HG03045 (cell line): ENCODE measurements around the gene DXO.
"Not testable (repeated sequence)": the region's sequence is repeated elsewhere in the genome, so short reads cannot be mapped to it uniquely, and the experiment has no call there.

Source experiments
- ATAC-seq: cut with Tn5 transposase; IDR thresholded peaks from one replicate; pipeline ENCODE4 v1.9.1; 2021; ENCODE audit warnings: mild to moderate bottlenecking, moderate library complexity; ENCODE audit not compliant: unreplicated experiment

The DXO gene

DNA sequence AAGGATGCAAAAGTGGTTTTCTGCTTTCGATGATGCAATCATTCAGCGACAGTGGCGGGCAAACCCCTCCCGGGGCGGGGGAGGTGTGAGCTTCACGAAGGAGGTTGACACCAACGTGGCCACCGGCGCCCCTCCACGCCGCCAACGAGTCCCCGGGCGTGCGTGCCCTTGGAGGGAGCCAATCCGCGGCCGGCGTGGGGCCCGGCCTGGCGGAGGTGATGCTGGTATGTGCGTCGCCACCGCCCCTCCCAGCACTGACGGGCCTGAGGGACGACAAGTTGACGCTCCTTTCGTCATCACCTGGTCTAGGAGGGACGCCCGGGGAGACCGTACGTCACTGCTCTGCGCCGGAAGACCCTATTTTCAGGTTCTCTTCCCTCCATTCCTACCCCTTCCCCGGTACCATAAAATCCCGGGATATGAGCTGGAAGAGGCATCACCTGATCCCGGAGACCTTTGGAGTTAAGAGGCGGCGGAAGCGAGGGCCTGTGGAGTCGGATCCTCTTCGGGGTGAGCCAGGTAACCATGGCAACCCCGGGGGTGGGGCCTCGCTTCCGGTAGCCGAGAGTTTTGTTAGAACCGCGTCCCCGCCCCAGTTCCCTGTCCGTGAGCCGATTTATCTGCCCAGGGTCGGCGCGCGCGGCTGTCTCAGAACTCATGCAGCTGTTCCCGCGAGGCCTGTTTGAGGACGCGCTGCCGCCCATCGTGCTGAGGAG lies at the start of gene DXO:
DXO (minus strand) TSS at position 146 of the 716 bp plus-strand sequence. CDS start 463 bp downstream, outside the sequence.
- ATAC-seq = peak; percentile 82

DNA sequence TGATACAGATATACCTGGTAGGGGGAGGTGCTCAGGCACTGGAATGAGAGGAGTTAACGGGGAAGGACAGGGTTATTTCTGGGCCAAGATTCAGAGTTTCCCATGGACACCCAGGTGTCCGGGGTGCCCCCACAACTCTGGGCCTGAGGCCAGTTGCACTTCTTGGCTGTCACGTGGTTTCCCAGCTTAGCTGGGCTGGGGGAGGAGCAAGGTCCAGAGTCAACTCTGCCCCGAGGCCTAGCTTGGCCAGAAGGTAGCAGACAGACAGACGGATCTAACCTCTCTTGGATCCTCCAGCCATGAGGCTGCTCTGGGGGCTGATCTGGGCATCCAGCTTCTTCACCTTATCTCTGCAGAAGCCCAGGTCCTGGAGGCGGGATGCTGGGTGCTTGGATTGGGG lies 42.6 kb upstream of the DXO start, which contains the start of gene C4B:
C4B (plus strand) TSS at position 249 of the 400 bp plus-strand sequence; CDS start at position 300, 51 bp downstream.
- not testable (repeated sequence) for ATAC-seq

DNA sequence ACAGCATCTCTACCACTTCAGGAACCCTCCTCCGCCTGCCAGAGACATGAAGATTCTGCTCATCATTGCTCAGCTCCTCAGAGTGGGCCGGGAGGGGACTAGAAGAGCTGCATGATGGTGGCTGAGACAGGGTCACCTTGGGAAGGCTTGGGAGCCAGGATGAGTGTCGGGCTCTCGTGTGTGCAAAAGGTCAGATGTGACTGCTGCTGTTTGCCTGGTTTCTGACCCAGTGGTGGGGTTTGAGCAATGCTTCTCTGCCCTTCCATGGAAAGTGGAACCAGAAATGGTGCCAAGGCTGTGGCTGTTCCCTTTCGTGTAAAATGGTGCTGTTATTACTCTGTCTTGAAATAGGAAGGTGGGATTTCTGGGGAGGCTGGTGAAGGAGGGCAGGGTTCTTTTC lies 41.8 kb upstream of the DXO start:
- not testable (repeated sequence) for ATAC-seq

DNA sequence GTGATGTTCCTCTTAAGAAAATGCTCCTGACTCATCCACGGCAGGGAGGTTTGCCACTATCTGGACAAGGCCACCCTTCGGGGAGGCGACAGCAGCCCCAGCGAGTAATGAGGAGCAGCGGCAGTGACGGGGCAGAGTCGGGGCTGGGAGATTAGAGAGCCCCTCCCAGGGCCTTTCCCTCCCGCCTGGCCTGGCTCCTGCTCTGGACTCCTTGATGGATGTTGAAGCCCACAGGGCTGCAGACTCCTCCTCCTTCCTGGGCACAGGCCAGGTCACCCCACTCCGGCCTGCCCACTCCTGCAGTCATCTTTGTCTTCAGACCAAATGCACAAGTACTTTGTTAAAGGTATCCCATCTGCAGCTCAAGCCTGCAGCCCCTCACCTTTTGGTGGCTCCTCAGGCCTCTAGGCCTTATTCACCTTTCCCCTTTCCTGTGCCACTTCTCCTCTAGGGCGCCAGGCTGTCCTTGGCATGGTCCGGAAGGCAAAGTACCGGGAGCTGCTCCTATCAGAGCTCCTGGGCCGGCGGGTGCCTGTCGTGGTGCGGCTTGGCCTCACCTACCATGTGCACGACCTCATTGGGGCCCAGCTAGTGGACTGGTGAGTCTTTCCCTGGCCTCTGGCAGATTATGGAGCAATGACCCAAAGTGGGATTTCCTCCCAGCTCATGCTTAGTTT lies 41.1 kb upstream of the DXO start:
- ATAC-seq = not testable (repeated sequence)

DNA sequence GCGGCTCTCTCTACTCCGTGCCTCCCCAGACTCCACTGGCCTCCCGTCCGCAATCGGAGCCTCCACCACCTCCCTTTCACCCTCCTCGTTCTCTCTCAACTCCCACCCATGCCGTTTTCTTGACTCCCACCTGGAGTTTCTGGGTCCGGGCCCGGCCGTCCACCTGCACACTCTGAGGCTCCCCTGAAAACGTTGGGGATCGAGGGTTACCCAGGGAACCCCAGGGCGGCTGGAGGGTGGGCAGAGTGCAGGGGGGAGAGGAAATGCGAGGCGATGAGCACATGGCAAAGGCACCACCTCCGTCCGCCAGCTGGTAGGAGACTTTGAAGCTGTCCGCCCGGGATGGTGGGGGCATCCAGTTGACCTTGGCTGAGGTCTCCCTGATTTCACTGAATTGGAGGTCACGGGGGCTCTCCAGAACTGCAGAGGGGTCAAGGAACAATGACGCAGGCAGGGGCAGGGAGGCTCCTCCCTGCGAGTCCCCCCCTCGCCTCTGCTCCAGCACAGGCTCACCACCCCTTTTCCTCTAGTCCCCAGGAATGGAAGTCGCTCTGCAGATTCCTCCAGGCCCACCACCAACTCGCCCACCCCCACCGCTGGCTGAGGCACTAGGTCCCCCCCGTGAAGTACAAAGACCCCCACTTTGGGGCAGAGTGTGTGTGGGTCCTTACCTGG lies 39.1 kb upstream of the DXO start:
- ATAC-seq = not testable (repeated sequence)

DNA sequence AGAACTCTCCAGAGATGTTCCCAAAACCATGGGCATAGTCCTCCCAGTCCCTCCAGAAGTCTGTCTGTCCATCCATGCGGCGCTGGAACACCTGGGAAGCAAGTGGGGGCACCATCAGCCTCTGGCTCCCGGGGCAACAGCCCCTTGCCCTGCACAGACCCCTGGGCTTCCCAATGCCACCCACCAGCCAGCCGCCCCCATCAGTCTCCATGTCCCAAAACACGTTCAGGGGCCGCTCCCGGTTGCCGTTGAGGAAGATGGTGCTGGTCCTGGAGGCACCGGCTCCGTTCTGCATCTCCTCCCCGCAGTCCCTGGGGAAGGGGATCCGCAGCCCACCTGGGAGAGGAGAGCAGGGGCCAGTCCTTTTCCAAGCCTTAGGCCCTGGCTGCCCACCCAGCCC lies 37.6 kb upstream of the DXO start:
- ATAC-seq = not testable (repeated sequence)

DNA sequence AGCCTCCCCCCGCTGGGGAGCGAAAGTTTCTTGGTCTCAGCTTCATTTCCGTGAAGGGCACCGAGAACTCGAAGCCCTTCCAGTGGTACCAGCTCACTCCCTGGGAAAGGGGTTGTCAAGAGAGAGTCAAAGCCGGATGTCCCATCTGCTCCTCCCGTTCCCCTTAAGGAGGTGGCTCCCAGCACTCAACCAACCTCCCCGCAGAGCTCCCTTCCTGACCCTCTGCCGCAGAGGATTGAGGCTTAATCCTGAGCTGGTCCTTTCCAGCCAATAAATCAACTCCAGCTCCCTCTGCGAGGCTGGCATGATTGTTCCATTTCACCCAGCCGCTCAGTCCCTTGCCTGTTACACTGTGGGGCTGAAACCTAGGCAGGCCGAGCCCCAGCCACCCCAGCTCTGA lies 36.7 kb upstream of the DXO start:
- not testable (repeated sequence) for ATAC-seq

DNA sequence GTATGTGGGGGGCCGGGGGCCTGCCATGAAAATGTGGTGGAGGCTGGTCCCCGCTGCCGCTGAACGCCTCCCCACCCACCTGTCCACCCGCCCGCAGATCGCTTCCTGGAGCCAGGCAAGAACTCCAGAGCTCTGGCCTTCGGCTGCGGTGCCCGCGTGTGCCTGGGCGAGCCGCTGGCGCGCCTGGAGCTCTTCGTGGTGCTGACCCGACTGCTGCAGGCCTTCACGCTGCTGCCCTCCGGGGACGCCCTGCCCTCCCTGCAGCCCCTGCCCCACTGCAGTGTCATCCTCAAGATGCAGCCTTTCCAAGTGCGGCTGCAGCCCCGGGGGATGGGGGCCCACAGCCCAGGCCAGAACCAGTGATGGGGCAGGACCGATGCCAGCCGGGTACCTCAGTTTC lies 36.1 kb upstream of the DXO start:
- ATAC-seq = not testable (repeated sequence)

DNA sequence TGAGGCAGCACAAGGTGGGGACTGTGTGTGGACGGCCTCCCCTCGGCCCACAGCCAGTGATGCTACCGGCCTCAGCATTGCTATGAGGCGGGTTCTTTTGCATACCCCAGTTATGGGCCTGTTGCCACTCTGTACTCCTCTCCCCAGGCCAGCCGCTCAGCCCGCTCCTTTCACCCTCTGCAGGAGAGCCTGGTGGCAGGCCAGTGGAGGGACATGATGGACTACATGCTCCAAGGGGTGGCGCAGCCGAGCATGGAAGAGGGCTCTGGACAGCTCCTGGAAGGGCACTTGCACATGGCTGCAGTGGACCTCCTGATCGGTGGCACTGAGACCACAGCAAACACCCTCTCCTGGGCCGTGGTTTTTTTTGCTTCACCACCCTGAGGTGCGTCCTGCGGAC lies 35.1 kb upstream of the DXO start:
- not testable (repeated sequence) for ATAC-seq

DNA sequence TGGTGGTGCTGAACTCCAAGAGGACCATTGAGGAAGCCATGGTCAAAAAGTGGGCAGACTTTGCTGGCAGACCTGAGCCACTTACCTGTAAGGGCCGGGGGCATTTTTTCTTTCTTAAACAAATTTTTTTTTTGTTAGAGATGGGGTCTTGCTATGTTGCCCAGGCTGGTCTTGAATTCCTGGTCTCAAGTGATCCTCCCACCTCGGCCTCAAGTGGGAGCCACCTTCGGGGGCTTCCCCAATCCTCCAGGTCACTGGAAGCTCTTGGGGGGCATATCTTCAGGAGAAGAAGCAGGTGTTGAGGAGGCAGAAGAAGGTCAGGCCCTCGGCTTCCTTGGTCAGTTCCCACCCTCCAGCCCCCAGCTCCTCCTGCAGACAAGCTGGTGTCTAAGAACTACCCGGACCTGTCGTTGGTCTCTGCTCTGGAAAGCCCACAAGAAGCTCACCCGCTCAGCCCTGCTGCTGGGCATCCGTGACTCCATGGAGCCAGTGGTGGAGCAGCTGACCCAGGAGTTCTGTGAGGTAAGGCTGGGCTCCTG lies 34.1 kb upstream of the DXO start:
- not testable (repeated sequence) for ATAC-seq

DNA sequence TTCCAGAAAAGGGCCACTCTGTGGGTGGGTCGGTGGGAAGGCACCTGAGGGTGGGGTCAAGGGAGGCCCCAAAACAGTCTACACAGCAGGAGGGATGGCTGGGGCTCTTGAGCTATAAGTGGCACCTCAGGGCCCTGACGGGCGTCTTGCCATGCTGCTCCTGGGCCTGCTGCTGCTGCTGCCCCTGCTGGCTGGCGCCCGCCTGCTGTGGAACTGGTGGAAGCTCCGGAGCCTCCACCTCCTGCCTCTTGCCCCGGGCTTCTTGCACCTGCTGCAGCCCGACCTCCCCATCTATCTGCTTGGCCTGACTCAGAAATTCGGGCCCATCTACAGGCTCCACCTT lies 33.6 kb upstream of the DXO start:
- ATAC-seq = not testable (repeated sequence)

DNA sequence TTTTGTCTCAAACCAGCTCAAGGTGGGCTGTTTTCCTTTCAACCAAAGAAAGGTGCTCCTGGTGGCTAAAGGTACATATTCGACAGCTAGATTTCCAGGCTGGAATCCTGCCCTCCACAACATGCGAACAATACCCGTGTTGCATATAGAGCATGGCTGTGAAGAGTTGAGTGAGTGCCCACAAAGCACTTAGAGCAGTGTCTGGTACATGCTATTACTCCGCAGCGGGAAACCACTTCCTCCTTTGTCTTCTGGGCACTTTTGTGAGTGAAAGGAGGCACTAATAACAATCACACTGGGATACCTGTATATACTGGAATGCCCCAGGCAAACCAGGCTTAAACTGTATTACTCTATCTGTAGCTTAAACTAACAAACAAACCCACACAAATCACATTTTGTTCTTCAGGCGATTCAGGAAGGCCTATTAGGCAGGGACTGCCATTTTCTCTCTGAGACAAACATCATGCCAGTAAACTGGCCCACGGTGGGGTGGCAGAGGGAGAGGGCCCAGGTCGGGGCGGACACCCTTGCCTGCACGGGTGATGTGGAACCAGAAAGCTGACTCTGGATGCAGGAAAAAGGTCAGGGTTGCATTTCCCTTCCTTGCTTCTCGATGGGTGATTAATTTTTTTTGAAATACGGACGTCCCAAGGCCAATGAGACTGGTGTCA lies 33.1 kb upstream of the DXO start:
- ATAC-seq = not testable (repeated sequence)

DNA sequence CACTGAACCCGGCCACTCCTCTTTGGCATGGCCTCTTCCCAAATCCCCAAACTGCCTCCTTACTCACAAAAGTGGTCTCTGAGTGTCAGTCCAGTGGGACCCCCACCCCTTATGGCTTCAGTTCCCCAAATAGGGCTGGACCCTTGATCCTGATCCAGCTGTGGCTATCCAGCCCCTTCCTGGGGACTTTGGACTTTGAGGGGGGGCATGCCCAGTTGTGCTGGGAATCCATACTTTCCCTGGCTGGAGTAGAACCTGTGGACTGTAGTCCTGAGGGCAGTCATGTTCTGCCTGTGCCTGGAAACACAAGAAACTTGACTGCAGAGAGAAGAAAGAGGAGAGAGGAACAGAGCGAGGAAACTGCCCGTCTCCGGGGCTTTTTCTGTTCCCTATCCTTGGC lies 32.5 kb upstream of the DXO start:
- ATAC-seq = not testable (repeated sequence)

DNA sequence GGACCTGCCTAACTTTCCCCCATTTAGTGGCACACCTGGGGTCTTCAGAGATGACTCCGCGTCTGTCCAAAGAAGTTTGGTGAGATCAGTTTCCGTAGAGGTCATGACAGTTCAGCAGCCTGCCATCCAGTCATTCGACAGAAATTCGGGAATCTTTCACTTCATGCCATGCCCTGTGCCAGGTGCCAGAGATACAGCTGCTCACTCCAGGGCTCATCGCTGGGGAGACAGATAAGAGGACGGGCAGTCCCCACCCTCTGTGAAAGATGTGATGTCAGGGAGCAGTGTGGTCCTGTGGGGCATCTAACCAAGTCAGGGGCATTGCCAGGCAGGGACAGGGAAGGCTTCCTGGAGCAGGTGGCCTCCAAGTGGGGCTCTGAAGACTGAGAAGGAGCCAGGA lies 31.4 kb upstream of the DXO start:
- ATAC-seq = not testable (repeated sequence)

DNA sequence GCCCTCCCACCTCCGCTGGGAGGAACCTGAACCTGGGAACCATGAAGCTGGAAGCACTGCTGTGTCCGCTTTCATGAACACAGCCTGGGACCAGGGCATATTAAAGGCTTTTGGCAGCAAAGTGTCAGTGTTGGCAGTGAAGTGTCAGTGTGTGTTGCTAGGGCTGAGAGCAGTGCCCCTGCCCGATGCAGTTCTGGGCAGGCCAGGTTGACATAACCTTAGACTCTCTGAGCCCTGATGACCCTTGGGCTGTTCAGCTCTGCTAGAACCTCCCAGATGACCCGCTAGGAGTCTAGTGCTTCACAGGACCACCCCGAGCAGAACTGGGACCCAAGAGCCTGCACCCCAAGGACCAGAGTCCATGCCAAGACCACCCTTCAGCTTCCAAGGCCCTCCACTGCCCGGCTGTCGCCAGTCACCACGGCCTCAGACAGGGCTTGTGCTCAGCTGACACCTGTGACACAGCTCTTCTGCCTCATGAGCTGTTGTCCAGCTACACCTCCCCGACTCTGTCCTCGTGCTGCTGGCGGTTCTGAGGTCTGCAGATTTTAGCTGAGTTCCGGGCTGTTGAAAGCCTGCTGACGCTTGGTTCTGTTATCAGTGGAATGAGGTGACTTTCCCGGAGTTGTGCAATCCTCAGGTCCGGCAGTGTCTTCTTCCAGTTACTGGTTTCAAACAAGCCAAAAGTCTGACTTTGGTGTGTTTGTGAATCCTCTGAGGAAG lies 30.8 kb upstream of the DXO start:
- ATAC-seq = not testable (repeated sequence)

DNA sequence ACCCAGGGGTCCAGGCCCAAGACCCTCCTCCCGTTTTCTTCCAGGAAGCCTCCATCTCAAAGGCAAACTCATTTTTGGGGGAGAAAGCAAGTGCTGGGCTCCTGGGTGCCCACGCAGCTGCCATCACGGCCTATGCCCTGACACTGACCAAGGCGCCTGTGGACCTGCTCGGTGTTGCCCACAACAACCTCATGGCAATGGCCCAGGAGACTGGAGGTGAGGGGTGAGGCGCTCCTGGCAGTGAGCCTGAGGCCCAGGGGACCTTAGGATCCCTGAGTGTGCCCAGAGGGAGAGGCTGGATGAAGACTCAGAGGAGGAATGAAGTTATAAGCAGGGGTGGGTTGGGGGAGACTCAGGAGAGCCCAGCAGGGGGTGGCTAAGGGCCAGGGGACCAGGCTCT lies 24.4 kb upstream of the DXO start:
- not testable (repeated sequence) for ATAC-seq

DNA sequence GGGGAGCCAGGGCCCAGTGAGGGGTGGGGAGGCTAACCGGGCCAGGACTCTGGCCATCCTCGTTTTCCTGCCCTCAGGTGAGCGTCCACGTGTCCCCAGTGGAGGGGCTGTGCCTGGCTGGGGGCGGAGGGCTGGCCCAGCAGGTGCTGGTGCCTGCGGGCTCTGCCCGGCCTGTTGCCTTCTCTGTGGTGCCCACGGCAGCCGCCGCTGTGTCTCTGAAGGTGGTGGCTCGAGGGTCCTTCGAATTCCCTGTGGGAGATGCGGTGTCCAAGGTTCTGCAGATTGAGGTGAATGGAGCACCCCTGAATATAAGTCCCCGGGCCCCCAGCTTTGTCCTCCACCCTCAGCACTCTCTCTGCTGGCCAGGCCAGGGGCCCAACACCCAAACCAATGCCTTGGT lies 22.5 kb upstream of the DXO start:
- ATAC-seq = not testable (repeated sequence)

DNA sequence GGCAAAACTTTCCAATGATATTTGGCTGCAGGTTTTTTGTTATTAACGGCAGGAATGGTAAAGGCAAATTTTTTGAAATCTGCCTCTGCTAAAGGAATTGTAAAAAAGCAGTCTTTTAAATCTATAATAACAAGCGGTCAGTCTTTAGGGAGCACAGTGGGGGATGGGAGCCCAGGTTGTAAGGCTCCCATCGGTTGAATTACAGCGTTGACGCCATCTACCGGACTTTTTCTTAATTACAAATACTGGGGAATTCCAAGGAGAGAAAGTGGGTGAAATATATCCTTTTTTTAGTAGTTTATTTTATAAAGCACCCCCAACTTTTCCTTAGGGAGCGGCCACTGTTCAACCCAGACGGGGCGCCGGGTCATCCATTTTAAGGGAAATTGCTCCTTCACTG lies 17.4 kb upstream of the DXO start:
- ATAC-seq = not testable (repeated sequence)

DNA sequence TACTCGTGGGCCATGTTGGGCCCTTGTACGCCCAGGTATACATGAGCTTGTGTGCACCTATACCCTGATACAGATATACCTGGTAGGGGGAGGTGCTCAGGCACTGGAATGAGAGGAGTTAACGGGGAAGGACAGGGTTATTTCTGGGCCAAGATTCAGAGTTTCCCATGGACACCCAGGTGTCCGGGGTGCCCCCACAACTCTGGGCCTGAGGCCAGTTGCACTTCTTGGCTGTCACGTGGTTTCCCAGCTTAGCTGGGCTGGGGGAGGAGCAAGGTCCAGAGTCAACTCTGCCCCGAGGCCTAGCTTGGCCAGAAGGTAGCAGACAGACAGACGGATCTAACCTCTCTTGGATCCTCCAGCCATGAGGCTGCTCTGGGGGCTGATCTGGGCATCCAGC lies 9.8 kb upstream of the DXO start, which contains the start of gene C4A:
C4A (plus strand) TSS at position 314 of the 400 bp plus-strand sequence; CDS start at position 365, 51 bp downstream.
- ATAC-seq = not testable (repeated sequence)

DNA sequence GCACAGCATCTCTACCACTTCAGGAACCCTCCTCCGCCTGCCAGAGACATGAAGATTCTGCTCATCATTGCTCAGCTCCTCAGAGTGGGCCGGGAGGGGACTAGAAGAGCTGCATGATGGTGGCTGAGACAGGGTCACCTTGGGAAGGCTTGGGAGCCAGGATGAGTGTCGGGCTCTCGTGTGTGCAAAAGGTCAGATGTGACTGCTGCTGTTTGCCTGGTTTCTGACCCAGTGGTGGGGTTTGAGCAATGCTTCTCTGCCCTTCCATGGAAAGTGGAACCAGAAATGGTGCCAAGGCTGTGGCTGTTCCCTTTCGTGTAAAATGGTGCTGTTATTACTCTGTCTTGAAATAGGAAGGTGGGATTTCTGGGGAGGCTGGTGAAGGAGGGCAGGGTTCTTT lies 9.1 kb upstream of the DXO start:
- ATAC-seq = not testable (repeated sequence)
